Upper lobe of right lung (tissue), 1 donor: ENCODE measurements around the gene IER3IP1. TPM values are rescaled to one million over a fixed set of nuclear protein-coding genes. Genes with fewer than 3 reads are reported as not detected.
A peak's percentile ranks its signal among the peaks of the same experiment; 100 is the strongest.

Experiments used
- ATAC-seq: fragments of 200-7000 bp; cut with Tn5 transposase; one replicate; pipeline ENCODE4 v1.9.1; 2020; ENCODE audit warnings: mild to moderate bottlenecking, moderate library complexity
- DNase-seq: peaks from one replicate; pipeline ENCODE4 v3.0.0-alpha.2; 2020
- H3K27ac ChIP-seq: fragments of 200-600 bp; one replicate; pipeline ENCODE4 v1.8.0; 2022
- H3K27me3 ChIP-seq: fragments of 200-600 bp; one replicate; pipeline ENCODE4 v1.8.0; 2022; ENCODE audit warnings: mild to moderate bottlenecking
- H3K36me3 ChIP-seq: fragments of 200-600 bp; one replicate; pipeline ENCODE4 v1.8.0; 2022
- H3K4me1 ChIP-seq: fragments of 200-600 bp; one replicate; pipeline ENCODE4 v1.8.0; 2022
- H3K4me3 ChIP-seq: fragments of 200-600 bp; one replicate; pipeline ENCODE4 v1.8.0; 2022; ENCODE audit warnings: mild to moderate bottlenecking
- H3K9me3 ChIP-seq: fragments of 200-600 bp; one replicate; pipeline ENCODE4 v1.8.0; 2022
- intact Hi-C: fragments of 100-400 bp; cut with DNase I; formaldehyde crosslinking; loops from one replicate; pipeline ENCODE4 v1.11.0; 2022
- total RNA-seq: library from RNA; stranded (reverse); fragmentation: NEBNext Ultra II Directional; extraction: Animal tissue kit (Norgen Biotek cat#: 25700); gene quantifications from one replicate; pipeline ENCODE4 v1.2.1, GENCODE V29; 2021
- TF ChIP-seq, protein P1 (sequence below): fragments of 200-600 bp; IDR thresholded peaks from one replicate; pipeline ENCODE4 v1.8.0; 2022; ENCODE audit warnings: antibody characterized with exemption
- donor health status: DM: no; HTN: yes; CAD: no; lungs with severe emphysema.

IER3IP1 gene
- total RNA-seq, 1 donor from 2014 or later: 12.9 TPM

DNA sequence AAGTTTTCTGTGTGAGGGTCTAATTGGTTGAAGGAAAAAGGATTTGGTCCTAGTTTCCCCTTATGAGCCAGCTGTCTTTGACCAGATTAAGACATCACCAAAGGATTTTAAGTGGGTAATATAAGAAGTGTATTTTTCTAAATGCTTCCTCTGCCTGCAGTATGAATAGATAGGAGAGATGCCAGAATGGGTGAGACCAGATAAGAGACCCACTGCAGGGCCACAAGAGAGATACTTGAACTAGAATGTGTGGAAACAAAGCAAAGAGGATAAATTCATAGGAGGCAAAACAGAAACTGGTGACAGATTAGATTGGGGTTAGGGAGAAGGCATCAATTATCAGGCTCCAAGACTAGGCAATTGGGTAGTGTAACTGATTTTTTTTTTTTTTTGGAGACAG, 24.7 kb downstream of the IER3IP1 start:
- H3K27ac ChIP-seq: peak overlapping the region; percentile 93
- TF ChIP-seq, protein P1, sequence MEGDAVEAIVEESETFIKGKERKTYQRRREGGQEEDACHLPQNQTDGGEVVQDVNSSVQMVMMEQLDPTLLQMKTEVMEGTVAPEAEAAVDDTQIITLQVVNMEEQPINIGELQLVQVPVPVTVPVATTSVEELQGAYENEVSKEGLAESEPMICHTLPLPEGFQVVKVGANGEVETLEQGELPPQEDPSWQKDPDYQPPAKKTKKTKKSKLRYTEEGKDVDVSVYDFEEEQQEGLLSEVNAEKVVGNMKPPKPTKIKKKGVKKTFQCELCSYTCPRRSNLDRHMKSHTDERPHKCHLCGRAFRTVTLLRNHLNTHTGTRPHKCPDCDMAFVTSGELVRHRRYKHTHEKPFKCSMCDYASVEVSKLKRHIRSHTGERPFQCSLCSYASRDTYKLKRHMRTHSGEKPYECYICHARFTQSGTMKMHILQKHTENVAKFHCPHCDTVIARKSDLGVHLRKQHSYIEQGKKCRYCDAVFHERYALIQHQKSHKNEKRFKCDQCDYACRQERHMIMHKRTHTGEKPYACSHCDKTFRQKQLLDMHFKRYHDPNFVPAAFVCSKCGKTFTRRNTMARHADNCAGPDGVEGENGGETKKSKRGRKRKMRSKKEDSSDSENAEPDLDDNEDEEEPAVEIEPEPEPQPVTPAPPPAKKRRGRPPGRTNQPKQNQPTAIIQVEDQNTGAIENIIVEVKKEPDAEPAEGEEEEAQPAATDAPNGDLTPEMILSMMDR: no peak
- H3K27me3 ChIP-seq: no peaks in the 10 kb centered on the region
- DNase-seq (no peak), ATAC-seq (no peak)
- peaks cover 22% of the 10 kb centered on the region for H3K36me3 ChIP-seq
- no peaks in the 10 kb centered on the region for H3K9me3 ChIP-seq
- intact Hi-C loops: no loop called here
- H3K4me3 ChIP-seq: peak overlapping the region; percentile 86
- peaks cover 14% of the 10 kb centered on the region for H3K4me1 ChIP-seq

DNA sequence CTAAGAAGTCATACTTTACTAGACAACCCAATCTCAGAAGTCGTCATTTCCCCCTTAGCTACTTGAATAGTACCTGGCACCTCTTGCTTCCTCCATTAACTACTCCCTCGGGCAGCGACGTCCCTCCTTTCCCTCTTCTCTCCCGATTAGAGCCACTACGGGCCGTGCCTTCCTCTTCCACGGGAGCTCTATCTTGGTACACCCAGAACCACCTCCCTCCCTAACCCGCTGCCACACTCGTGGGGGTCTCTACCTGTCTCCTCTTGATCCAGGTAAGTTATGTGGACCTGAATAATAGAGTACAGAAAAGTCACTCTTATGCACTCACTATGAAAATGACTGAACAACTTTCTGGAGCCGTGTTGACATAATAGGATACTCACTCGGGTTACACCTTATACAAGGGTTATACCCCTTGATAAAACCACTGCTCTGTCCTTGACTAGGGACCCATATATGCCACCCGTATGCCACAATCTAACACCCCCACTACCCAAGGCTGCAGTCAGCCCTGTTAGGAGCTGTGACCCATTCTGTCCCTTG, 25.3 kb downstream of the IER3IP1 start:
- H3K4me3 ChIP-seq: peak overlapping the region; percentile 86
- TF ChIP-seq, protein P1: no peak
- DNase-seq (no peak), ATAC-seq (peak; percentile 35)
- intact Hi-C loops: no loop called here
- no peaks in the 10 kb centered on the region for H3K9me3 ChIP-seq
- H3K36me3 ChIP-seq: peaks cover 17% of the 10 kb centered on the region
- H3K27me3 ChIP-seq: no peaks in the 10 kb centered on the region
- H3K4me1 ChIP-seq: peaks cover 14% of the 10 kb centered on the region
- peak overlapping the region; percentile 93 for H3K27ac ChIP-seq

DNA sequence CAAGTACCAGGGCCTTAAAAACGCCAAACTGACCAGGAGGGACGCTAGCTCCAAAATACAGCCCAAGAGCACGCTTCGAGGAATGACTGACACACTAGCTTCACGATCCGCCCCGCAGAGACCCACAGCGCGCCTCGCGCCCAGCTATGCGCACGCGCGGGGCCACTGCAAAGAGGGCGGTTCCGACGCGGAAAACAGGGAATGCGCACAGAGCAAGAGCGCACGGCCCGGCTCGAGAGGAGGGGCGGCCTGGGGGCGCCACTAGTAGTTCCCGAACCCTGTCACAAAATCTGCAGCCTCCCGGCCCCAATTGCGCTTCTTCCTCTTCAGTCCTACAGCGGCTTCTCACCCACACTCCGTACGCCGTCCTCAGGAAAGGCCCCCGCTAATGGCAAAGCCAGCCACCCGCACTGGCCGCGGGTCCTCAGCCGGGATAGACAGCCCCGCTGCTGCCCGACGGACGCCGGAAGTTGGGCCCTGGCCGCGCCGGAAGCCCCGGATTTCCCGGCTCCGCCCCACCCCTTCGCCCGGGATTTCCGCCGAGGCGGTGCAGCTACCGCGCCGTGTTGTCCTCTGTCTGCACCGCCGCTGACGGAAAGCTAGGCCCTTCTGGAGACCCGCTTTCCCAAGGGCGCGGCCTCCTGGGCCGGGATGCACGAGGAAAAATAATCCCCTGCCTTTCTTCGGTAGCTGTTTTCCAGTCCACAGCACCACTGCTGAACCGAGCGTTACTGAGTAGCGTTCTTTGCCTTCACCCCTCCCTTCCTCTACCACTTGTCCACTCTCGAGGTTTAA, 25.9 kb downstream of the IER3IP1 start, which contains the start of gene HDHD2:
HDHD2 (minus strand) TSS at position 472 of the 795 bp plus-strand sequence. CDS start 14,061 bp downstream, outside the sequence.
- H3K27me3 ChIP-seq: no peaks in the 10 kb centered on the region
- DNase-seq (peak; percentile 94), ATAC-seq (peak; percentile 98)
- H3K36me3 ChIP-seq: peaks cover 10% of the 10 kb centered on the region
- peak within 1 kb of the TSS; percentile 93 for H3K27ac ChIP-seq
- TF ChIP-seq, protein P1: no peak
- peaks cover 14% of the 10 kb centered on the region for H3K4me1 ChIP-seq
- intact Hi-C loops: no loop called here
- H3K4me3 ChIP-seq: peak within 1 kb of the TSS; percentile 86
- H3K9me3 ChIP-seq: no peaks in the 10 kb centered on the region

DNA sequence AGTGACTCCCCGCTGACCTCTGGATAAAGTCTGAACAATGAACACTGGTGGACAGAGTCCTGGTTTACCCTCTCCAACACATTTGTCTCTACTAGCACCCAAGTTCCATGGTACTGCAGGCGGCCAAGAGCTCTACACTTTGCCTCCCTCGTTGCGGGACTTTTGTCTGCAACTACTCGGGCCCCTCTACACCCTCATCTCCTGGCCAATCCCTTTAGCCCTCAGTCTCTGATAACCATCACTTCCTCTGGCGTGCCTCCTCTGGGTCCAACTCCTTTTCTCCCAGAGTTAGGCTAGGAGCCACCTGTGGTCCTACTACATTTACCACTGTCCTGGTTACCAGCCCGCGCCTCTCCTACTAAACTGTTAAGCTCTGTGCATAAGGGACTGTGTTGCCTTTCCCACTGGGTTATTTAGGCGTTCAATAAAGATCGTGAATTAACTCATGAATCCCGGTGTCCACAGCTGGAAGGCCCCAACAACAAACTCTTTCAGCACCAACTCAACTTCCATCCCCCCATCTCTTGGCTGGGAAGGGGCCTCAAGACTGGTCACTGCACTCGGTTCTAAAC, 26.6 kb downstream of the IER3IP1 start:
- Histone ChIP-seq H3K4me3 (peak overlapping the region; percentile 86), H3K9me3 (no peaks in the 10 kb centered on the region), H3K27ac (peak overlapping the region; percentile 93), H3K27me3 (no peaks in the 10 kb centered on the region), H3K36me3 (peaks cover 4% of the 10 kb centered on the region), H3K4me1 (peaks cover 14% of the 10 kb centered on the region)
- ATAC-seq: no peak
- DNase-seq: no peak
- TF ChIP-seq, protein P1: no peak
- intact Hi-C loops: no loop called here

DNA sequence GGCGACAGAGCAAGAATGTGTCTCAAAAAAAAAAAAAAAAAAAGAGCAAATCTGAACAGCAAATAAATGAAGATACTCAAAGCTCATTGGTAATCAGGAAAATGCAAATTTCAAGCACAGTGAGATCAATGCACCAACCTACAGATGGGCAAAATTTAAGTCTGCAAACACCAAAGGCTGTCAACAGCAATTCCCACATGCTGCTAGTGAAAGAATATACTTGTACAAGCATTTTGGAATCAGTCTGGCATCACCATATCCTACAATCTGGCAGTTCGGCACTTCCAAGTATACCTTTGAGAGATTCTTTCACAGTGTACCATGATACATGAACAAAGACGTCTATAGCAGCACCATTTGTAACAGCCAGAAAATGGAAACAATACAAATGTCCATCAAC, 30.0 kb downstream of the IER3IP1 start:
- H3K27me3 ChIP-seq: no peaks in the 10 kb centered on the region
- TF ChIP-seq, protein P1: no peak
- intact Hi-C loops: no loop called here
- no peaks in the 10 kb centered on the region for H3K36me3 ChIP-seq
- no peak overlapping the region for H3K27ac ChIP-seq
- no peak overlapping the region for H3K4me3 ChIP-seq
- peaks cover 9% of the 10 kb centered on the region for H3K4me1 ChIP-seq
- H3K9me3 ChIP-seq: no peaks in the 10 kb centered on the region
- ATAC-seq: no peak
- no peak for DNase-seq
